Lower leg skin (tissue), 4 donors: ENCODE results near the gene GCHFR. TPM values are rescaled to one million over a fixed set of nuclear protein-coding genes. Genes with fewer than 3 reads are reported as not detected.

ENCODE experiments used
- DNase-seq, 2 donors: peaks; one replicate each; pipeline ENCODE4 v3.0.0-alpha.2; 2019; ENCODE audit warnings: low spot score in 2 of 2
- H3K4me3 ChIP-seq: fragments of 200-600 bp; sonication (generic); 2 replicates; pipeline ENCODE4 v1.5.1; 2017; ENCODE audit warnings: mild to moderate bottlenecking, low read depth; ENCODE audit not compliant: poor library complexity, severe bottlenecking
- CTCF ChIP-seq, 3 donors: fragments of 450-650 bp; IDR thresholded peaks; one replicate each; pipeline ENCODE4 v1.5.1; 2016; ENCODE audit warnings: antibody characterized with exemption in 3 of 3, mild to moderate bottlenecking in 3 of 3, moderate library complexity in 2 of 3
- POLR2A ChIP-seq, 2 donors: fragments of 450-650 bp; IDR thresholded peaks; one replicate each; pipeline ENCODE4 v1.6.1; 2016 to 2017; ENCODE audit warnings: antibody characterized with exemption in 2 of 2, mild to moderate bottlenecking in 1 of 2, moderate library complexity in 1 of 2
- WGBS, 2 donors: methylation state at CpG; one replicate each; pipeline ENCODE4 v1.1.5; 2018; 5-methylcytosine and 5-hydroxymethylcytosine counted together
- intact Hi-C: fragments of 100-400 bp; cut with DNase I; formaldehyde crosslinking; loops from one replicate; pipeline ENCODE4 v1.15.0; 2023; ENCODE audit warnings: low total_unique reads
- total RNA-seq, 4 donors: library from RNA; depleted of rRNA; stranded (reverse); fragments of >200 nt; gene quantifications; one replicate each; pipeline ENCODE4 v1.1.0, GENCODE V29; 2016

Gene GCHFR
- total RNA-seq, 4 donors from 2014 or later: 59.8 to 97.7 (median 88.6) TPM

GRCh38 chr15:40764629-40765103, 798 bp downstream of the GCHFR start:
- peak in 1 of 2 donors; percentile 86 for DNase-seq
- TF ChIP-seq POLR2A (IDR thresholded peaks at IDR 0.05): no peak
- TF ChIP-seq CTCF (IDR thresholded peaks at IDR 0.05): no peak
- WGBS, 2 donors: 27 to 29% methylated on average over 8 of the region's 8 CpGs
- H3K4me3 ChIP-seq: peak overlapping the region; percentile 11
- intact Hi-C loops: no loop called here

- DNase-seq: peak in 1 of 2 donors; percentile 82
- intact Hi-C loops: no loop called here
- 50 to 54% methylated on average over 5 to 7 of the region's 7 CpGs for WGBS, 2 donors
- no peak overlapping the region for H3K4me3 ChIP-seq
- no peak for TF ChIP-seq CTCF (IDR thresholded peaks at IDR 0.05)
- TF ChIP-seq POLR2A (IDR thresholded peaks at IDR 0.05): no peak
These were observed 2.4 kb downstream of the GCHFR start for GRCh38 chr15:40766194-40766815.

- no peak for DNase-seq
- TF ChIP-seq POLR2A (IDR thresholded peaks at IDR 0.05): no peak
- TF ChIP-seq CTCF (IDR thresholded peaks at IDR 0.05): no peak
- WGBS, 2 donors: 77 to 79% methylated on average over 29 to 32 of the region's 32 CpGs
- intact Hi-C loops: no loop called here
- no peak overlapping the region for H3K4me3 ChIP-seq
These were observed 3.3 kb downstream of the GCHFR start for GRCh38 chr15:40766906-40767837.

- DNase-seq: no peak
- no peak for TF ChIP-seq POLR2A (IDR thresholded peaks at IDR 0.05)
- no peak for TF ChIP-seq CTCF (IDR thresholded peaks at IDR 0.05)
- WGBS, 2 donors: 84 to 86% methylated on average over 29 of the region's 29 CpGs
- intact Hi-C loops: no loop called here
- H3K4me3 ChIP-seq: no peak overlapping the region
These were observed 4.1 kb downstream of the GCHFR start for GRCh38 chr15:40767838-40768500.

- no peak for DNase-seq
- H3K4me3 ChIP-seq: no peak overlapping the region
- 34 to 47% methylated on average over 21 of the region's 21 CpGs for WGBS, 2 donors
- intact Hi-C loops: no loop called here
- no peak for TF ChIP-seq CTCF (IDR thresholded peaks at IDR 0.05)
These were observed 4.8 kb downstream of the GCHFR start for GRCh38 chr15:40768521-40769273.
